ENCODE data around the gene CDH3.

CDH3 gene

DNA sequence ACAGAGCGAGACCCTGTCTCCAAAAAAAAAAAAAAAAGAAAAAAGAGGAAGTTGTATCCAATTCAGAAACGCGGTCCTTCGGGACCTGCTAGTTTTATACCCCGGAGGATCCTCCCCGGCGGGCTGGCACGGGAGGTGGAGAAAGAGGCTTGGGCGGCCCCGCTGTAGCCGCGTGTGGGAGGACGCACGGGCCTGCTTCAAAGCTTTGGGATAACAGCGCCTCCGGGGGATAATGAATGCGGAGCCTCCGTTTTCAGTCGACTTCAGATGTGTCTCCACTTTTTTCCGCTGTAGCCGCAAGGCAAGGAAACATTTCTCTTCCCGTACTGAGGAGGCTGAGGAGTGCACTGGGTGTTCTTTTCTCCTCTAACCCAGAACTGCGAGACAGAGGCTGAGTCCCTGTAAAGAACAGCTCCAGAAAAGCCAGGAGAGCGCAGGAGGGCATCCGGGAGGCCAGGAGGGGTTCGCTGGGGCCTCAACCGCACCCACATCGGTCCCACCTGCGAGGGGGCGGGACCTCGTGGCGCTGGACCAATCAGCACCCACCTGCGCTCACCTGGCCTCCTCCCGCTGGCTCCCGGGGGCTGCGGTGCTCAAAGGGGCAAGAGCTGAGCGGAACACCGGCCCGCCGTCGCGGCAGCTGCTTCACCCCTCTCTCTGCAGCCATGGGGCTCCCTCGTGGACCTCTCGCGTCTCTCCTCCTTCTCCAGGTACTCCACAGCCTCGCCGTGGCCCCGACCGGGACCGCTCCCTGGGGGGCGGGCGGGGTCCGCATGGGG, at the start of gene CDH3:
Gene CDH3 (plus strand): TSS at position 596 of the 779 bp plus-strand sequence. CDS start 70 bp downstream, at position 666.
- no peaks in the 10 kb centered on the region for H3K36me3 ChIP-seq (ENCODE audit: control insufficient read depth, low read length)
- H4K20me1 ChIP-seq (ENCODE audit: control insufficient read depth, insufficient read depth, low read depth, low read length): no peaks in the 10 kb centered on the region
- no peaks in the 10 kb centered on the region for H3F3A ChIP-seq (ENCODE audit: control insufficient read depth, insufficient read depth)
- H3K4me1 ChIP-seq (ENCODE audit: control insufficient read depth, low read length): peaks cover 13% of the 10 kb centered on the region
- no peak within 1 kb of the TSS for H3K27ac ChIP-seq (ENCODE audit: low read depth, low read length)
- peaks cover 35% of the 10 kb centered on the region for H3K27me3 ChIP-seq (ENCODE audit: control insufficient read depth, low read length)
- H3K79me2 ChIP-seq (ENCODE audit: control insufficient read depth, low read length): no peaks in the 10 kb centered on the region
- no peaks in the 10 kb centered on the region for H3K9me2 ChIP-seq (replicated peaks; ENCODE audit: control insufficient read depth, low read length)
- peak within 1 kb of the TSS; percentile 40 for H3K4me2 ChIP-seq (ENCODE audit: low read length)
- peak within 1 kb of the TSS; percentile 30 for H3K4me3 ChIP-seq (ENCODE audit: low read length)
- no peak for TF ChIP-seq EZH2phosphoT487 (IDR thresholded peaks at IDR 0.05; ENCODE audit: borderline replicate concordance, low read length)
- H3K9me3 ChIP-seq (ENCODE audit: control insufficient read depth, insufficient read depth, low read length): no peaks in the 10 kb centered on the region

DNA sequence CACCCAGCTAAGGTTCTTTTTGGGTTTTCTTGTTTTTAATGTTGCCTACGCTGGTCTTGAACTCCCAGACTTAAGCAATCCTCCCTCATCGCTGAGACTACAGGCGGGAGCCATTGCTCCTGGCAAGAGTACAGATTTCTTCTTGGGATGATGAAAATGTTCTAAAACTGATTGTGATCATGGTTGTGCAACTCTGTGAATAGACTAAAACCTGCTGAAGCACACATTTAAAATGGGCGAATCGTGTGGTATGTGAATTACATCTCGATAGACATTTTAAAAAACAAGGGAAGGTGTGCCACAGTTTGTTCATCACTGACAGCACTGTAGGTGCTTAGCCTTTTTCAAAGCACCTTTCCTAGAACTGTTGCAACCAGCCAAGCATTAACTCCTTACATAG, 48.8 kb upstream of the CDH3 start:
- no peak overlapping the region for H3K27ac ChIP-seq (ENCODE audit: low read depth, low read length)

DNA sequence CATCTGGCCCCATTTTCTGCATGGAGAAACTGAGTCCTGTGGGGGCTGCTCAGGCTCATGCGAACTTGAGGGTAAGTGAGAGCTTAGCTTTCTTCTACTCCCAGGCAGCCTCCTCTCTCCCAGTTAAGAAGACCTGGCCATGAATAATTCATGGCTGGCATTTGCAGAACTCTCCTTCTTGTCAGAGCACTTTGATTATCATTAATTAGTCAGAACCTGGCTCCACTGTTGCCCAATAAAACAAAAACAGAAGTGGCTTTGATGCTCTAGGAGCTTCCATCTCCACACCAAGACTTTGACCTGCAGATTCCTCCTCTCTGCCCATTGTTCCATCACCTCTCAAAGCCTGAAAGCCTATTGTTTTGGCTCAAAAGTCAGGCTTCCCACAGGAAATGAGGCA, 45.5 kb upstream of the CDH3 start:
- H3K36me3 ChIP-seq (ENCODE audit: control insufficient read depth, low read length): no peaks in the 10 kb centered on the region
- no peaks in the 10 kb centered on the region for H4K20me1 ChIP-seq (ENCODE audit: control insufficient read depth, insufficient read depth, low read depth, low read length)
- no peaks in the 10 kb centered on the region for H3K27me3 ChIP-seq (ENCODE audit: control insufficient read depth, low read length)
- no peaks in the 10 kb centered on the region for H3K9me2 ChIP-seq (replicated peaks; ENCODE audit: control insufficient read depth, low read length)
- no peaks in the 10 kb centered on the region for H3F3A ChIP-seq (ENCODE audit: control insufficient read depth, insufficient read depth)
- H3K27ac ChIP-seq (ENCODE audit: low read depth, low read length): no peak overlapping the region
- H3K79me2 ChIP-seq (ENCODE audit: control insufficient read depth, low read length): no peaks in the 10 kb centered on the region
- no peaks in the 10 kb centered on the region for H3K4me1 ChIP-seq (ENCODE audit: control insufficient read depth, low read length)
- TF ChIP-seq, protein P1, sequence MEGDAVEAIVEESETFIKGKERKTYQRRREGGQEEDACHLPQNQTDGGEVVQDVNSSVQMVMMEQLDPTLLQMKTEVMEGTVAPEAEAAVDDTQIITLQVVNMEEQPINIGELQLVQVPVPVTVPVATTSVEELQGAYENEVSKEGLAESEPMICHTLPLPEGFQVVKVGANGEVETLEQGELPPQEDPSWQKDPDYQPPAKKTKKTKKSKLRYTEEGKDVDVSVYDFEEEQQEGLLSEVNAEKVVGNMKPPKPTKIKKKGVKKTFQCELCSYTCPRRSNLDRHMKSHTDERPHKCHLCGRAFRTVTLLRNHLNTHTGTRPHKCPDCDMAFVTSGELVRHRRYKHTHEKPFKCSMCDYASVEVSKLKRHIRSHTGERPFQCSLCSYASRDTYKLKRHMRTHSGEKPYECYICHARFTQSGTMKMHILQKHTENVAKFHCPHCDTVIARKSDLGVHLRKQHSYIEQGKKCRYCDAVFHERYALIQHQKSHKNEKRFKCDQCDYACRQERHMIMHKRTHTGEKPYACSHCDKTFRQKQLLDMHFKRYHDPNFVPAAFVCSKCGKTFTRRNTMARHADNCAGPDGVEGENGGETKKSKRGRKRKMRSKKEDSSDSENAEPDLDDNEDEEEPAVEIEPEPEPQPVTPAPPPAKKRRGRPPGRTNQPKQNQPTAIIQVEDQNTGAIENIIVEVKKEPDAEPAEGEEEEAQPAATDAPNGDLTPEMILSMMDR (IDR thresholded peaks at IDR 0.05; ENCODE audit: low read depth, low read length, poor library complexity, severe bottlenecking): no peak
- no peak for TF ChIP-seq EZH2phosphoT487 (IDR thresholded peaks at IDR 0.05; ENCODE audit: borderline replicate concordance, low read length)
- H3K4me3 ChIP-seq (ENCODE audit: low read length): no peak overlapping the region
- no peaks in the 10 kb centered on the region for H3K9me3 ChIP-seq (ENCODE audit: control insufficient read depth, insufficient read depth, low read length)
- no peak overlapping the region for H3K4me2 ChIP-seq (ENCODE audit: low read length)

More for the DNA sequence above, 48.8 kb upstream of the CDH3 start:
- Histone ChIP-seq H3K4me3 (ENCODE audit: low read length) (no peak overlapping the region), H3K4me2 (ENCODE audit: low read length) (no peak overlapping the region), H3K9me3 (ENCODE audit: control insufficient read depth, insufficient read depth, low read length) (no peaks in the 10 kb centered on the region), H3K27me3 (ENCODE audit: control insufficient read depth, low read length) (no peaks in the 10 kb centered on the region), H3K36me3 (ENCODE audit: control insufficient read depth, low read length) (no peaks in the 10 kb centered on the region), H4K20me1 (ENCODE audit: control insufficient read depth, insufficient read depth, low read depth, low read length) (no peaks in the 10 kb centered on the region), H3K4me1 (ENCODE audit: control insufficient read depth, low read length) (no peaks in the 10 kb centered on the region), H3F3A (ENCODE audit: control insufficient read depth, insufficient read depth) (no peaks in the 10 kb centered on the region), H3K9me2 (replicated peaks; ENCODE audit: control insufficient read depth, low read length) (no peaks in the 10 kb centered on the region), H3K79me2 (ENCODE audit: control insufficient read depth, low read length) (no peaks in the 10 kb centered on the region)
- TF ChIP-seq EZH2phosphoT487 (IDR thresholded peaks at IDR 0.05; ENCODE audit: borderline replicate concordance, low read length): no peak
- TF ChIP-seq, protein P1 (IDR thresholded peaks at IDR 0.05; ENCODE audit: low read depth, low read length, poor library complexity, severe bottlenecking): no peak

DNA sequence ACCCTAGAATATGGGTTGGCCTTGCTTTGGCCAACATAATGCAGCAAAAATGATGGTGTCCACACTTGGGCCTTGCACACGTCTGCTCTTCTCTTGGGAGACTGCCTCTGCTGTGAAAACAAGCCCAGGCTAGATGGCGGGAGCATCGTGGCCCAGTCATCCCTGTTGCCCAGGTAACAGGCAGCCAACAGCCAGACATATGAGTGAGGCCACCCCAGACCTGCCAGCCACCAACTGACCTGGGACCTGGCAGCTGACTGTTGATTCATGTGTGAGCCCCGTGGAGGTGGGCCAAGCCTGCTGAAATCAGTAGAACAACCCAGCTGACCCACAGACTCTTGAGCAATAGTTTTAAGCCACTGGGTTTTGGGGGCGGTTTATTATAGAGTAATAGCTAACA, 39.4 kb upstream of the CDH3 start:
- Histone ChIP-seq H3K4me3 (ENCODE audit: low read length) (no peak overlapping the region), H3K27ac (ENCODE audit: low read depth, low read length) (no peak overlapping the region), H3K27me3 (ENCODE audit: control insufficient read depth, low read length) (no peaks in the 10 kb centered on the region), H3K9me2 (replicated peaks; ENCODE audit: control insufficient read depth, low read length) (no peaks in the 10 kb centered on the region), H3K4me1 (ENCODE audit: control insufficient read depth, low read length) (no peaks in the 10 kb centered on the region), H3K4me2 (ENCODE audit: low read length) (no peak overlapping the region), H4K20me1 (ENCODE audit: control insufficient read depth, insufficient read depth, low read depth, low read length) (no peaks in the 10 kb centered on the region), H3K79me2 (ENCODE audit: control insufficient read depth, low read length) (no peaks in the 10 kb centered on the region), H3K9me3 (ENCODE audit: control insufficient read depth, insufficient read depth, low read length) (no peaks in the 10 kb centered on the region), H3K36me3 (ENCODE audit: control insufficient read depth, low read length) (no peaks in the 10 kb centered on the region), H3F3A (ENCODE audit: control insufficient read depth, insufficient read depth) (no peaks in the 10 kb centered on the region)
- TF ChIP-seq, protein P1 (IDR thresholded peaks at IDR 0.05; ENCODE audit: low read depth, low read length, poor library complexity, severe bottlenecking): no peak
- TF ChIP-seq EZH2phosphoT487 (IDR thresholded peaks at IDR 0.05; ENCODE audit: borderline replicate concordance, low read length): no peak

Measured in DOHH2 (cell line).